Adrenal gland (tissue), 5 donors: Measurements from ENCODE around the gene FTL.

Source experiments
- POLR2A ChIP-seq, 2 donors: fragments of 450-650 bp; IDR thresholded peaks; one replicate each; pipeline ENCODE4 v1.6.1; 2017; ENCODE audit warnings: antibody characterized with exemption in 2 of 2, mild to moderate bottlenecking in 2 of 2, moderate library complexity in 1 of 2
- TF ChIP-seq, protein P1 (sequence below), 6 experiments: fragments of 450-650 bp in 4 of 6; fragments of 200-600 bp in 2 of 6; sonication (generic) in 1 of 6; IDR thresholded peaks; 1 replicate in 5 of 6; 2 replicates in 1 of 6; pipeline versions ENCODE4 v1.5.1 to v1.8.0; 2016 to 2021; ENCODE audit warnings: antibody characterized with exemption in 6 of 6, mild to moderate bottlenecking in 2 of 6, moderate library complexity in 1 of 6
- donor health status: DM: no; HTN: no; CAD: no.

DNA sequence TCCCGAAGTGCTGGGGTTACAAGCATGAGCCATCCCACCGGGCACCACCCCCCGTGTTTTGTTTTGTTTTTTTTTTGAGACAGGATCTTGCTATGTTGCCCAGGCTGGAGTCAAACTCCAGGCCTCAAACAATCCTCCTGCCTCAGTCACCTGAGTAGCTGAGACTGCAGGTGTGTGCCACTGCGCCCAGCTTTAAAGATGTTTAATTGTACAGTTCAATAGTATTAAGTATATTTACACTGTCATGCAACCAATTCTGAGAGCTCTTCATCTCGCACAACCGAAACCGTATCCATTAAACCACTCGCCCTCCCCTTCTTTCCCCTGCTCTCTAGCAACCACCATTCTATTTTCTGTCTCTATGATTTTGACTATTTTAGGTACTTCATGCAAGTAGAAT lies 49.4 kb upstream of the FTL start:
- TF ChIP-seq, protein P1, sequence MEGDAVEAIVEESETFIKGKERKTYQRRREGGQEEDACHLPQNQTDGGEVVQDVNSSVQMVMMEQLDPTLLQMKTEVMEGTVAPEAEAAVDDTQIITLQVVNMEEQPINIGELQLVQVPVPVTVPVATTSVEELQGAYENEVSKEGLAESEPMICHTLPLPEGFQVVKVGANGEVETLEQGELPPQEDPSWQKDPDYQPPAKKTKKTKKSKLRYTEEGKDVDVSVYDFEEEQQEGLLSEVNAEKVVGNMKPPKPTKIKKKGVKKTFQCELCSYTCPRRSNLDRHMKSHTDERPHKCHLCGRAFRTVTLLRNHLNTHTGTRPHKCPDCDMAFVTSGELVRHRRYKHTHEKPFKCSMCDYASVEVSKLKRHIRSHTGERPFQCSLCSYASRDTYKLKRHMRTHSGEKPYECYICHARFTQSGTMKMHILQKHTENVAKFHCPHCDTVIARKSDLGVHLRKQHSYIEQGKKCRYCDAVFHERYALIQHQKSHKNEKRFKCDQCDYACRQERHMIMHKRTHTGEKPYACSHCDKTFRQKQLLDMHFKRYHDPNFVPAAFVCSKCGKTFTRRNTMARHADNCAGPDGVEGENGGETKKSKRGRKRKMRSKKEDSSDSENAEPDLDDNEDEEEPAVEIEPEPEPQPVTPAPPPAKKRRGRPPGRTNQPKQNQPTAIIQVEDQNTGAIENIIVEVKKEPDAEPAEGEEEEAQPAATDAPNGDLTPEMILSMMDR (IDR thresholded peaks at IDR 0.05): no peak
- no peak for TF ChIP-seq POLR2A (IDR thresholded peaks at IDR 0.05)
